Caco-2 (cell line): ENCODE measurements around the gene MYL7. TPM values are rescaled to one million over a fixed set of nuclear protein-coding genes. Genes with fewer than 3 reads are reported as not detected.

Source experiments
- BruUV-seq: library from RNA; stranded (reverse); fragments of 400-500 nt; replicated peaks from 2 replicates; lab custom pipeline; 2021; lab: Mats Ljungman, UMichigan
- CTCF ChIA-PET: fragments of 300-600 bp; sonication (Branson Sonifier 250); formaldehyde crosslinking; loops from one replicate; lab custom pipeline; 2022; ENCODE audit warnings: antibody characterized with exemption; lab: Charles Lee
- POLR2A ChIA-PET: fragments of 300-600 bp; sonication (Branson Sonifier 250); formaldehyde crosslinking; loops from one replicate; lab custom pipeline; 2022; ENCODE audit warnings: antibody characterized with exemption; lab: Charles Lee
- DNase-seq, 2 experiments: peaks; one replicate each; pipeline versions ENCODE4 v3.0.0 to v3.0.0-alpha.2; 2020 to 2022
- H3K27me3 ChIP-seq: replicated peaks from 2 replicates; pipeline ENCODE4 v1.6.0; 2011; ENCODE audit warnings: low read length; ENCODE audit not compliant: control insufficient read depth, insufficient read depth
- H3K36me3 ChIP-seq: 2 replicates; pipeline ENCODE4 v1.5.1; 2011; ENCODE audit warnings: low read length; ENCODE audit not compliant: control insufficient read depth, insufficient read depth
- H3K4me1 ChIP-seq: fragments of 250-450 bp; sonication (Bioruptor Pico); 2 replicates; pipeline ENCODE4 v1.5.1; 2020; ENCODE audit warnings: mild to moderate bottlenecking
- H3K4me3 ChIP-seq: 2 replicates; pipeline ENCODE4 v1.5.1; 2011; ENCODE audit warnings: low read depth, mild to moderate bottlenecking, control low read depth, low read length
- H3K9me3 ChIP-seq: fragments of 250-450 bp; sonication (Bioruptor Pico); 2 replicates; pipeline ENCODE4 v1.5.1; 2020; ENCODE audit warnings: mild to moderate bottlenecking, moderate library complexity
- H3K27ac Mint-ChIP-seq: one replicate; pipeline ENCODE4 v1.8.0; 2022; ENCODE audit warnings: mixed read lengths; ENCODE audit not compliant: unreplicated experiment
- H3K27me3 Mint-ChIP-seq: one replicate; pipeline ENCODE4 v1.8.0; 2022; ENCODE audit warnings: mixed read lengths; ENCODE audit not compliant: insufficient read depth, unreplicated experiment
- H3K36me3 Mint-ChIP-seq: one replicate; pipeline ENCODE4 v1.8.0; 2022; ENCODE audit warnings: mild to moderate bottlenecking, mixed read lengths; ENCODE audit not compliant: insufficient read depth, unreplicated experiment
- H3K4me1 Mint-ChIP-seq: one replicate; pipeline ENCODE4 v1.8.0; 2022; ENCODE audit warnings: low read depth, mixed read lengths; ENCODE audit not compliant: unreplicated experiment
- H3K4me3 Mint-ChIP-seq: one replicate; pipeline ENCODE4 v1.8.0; 2022; ENCODE audit warnings: mild to moderate bottlenecking, moderate library complexity, mixed read lengths; ENCODE audit not compliant: unreplicated experiment
- H3K9me3 Mint-ChIP-seq: one replicate; pipeline ENCODE4 v1.8.0; 2022; ENCODE audit warnings: mixed read lengths; ENCODE audit not compliant: unreplicated experiment
- CTCF ChIP-seq, 2 experiments: fragments of 200-600 bp in 1 of 2; IDR thresholded peaks; 1 replicate in 1 of 2; 2 replicates in 1 of 2; pipeline versions ENCODE4 v1.5.1 to v1.8.0; 2011 to 2022; ENCODE audit warnings: antibody characterized with exemption in 1 of 2, control low read depth in 1 of 2, inconsistent platforms in 1 of 2, low read depth in 1 of 2, low read length in 1 of 2, mild to moderate bottlenecking in 1 of 2, moderate library complexity in 1 of 2; ENCODE audit not compliant: insufficient read depth in 1 of 2, severe bottlenecking in 1 of 2, unreplicated experiment in 1 of 2
- intact Hi-C: fragments of 100-400 bp; cut with micrococcal nuclease; formaldehyde crosslinking; loops from one replicate; pipeline ENCODE4 v1.10.0; 2022; ENCODE audit not compliant: unreplicated experiment
- total RNA-seq: library from RNA; stranded (reverse); gene quantifications from 2 replicates; pipeline ENCODE4 v1.2.3, GENCODE V29; 2022

The MYL7 gene
- total RNA-seq, 1 experiment from 2014 or later, result 16.2 TPM

GRCh38 chr7:44132039-44132438 lies 9.1 kb downstream of the MYL7 start:
- Mint-ChIP-seq H3K27me3 (no peaks in the 10 kb centered on the region), H3K36me3 (no peaks in the 10 kb centered on the region), H3K27ac (no peak overlapping the region), H3K9me3 (no peaks in the 10 kb centered on the region), H3K4me3 (no peak overlapping the region), H3K4me1 (peaks cover 8% of the 10 kb centered on the region)
- CTCF ChIA-PET, result interaction anchor here (1.6 to 2.1 kb wide), 2 partner anchors 10 kb away, joined by 8 read pairs; partner anchors contain the start of gene POLD2
- no TSS peak for BruUV-seq
- DNase-seq, result no peak
- TF ChIP-seq CTCF (IDR thresholded peaks at IDR 0.05; ENCODE audit: insufficient read depth in 1 of 2, low read depth in 1 of 2, low read length in 1 of 2, severe bottlenecking in 1 of 2, unreplicated experiment in 1 of 2), result no peak
- no peaks in the 10 kb centered on the region for H3K36me3 ChIP-seq
- POLR2A ChIA-PET, result no interaction called here
- intact Hi-C loops, result loop anchor here (10.0 kb wide), 1 partner anchor 343 kb away; no protein-coding TSS in a partner anchor
- H3K4me1 ChIP-seq, result peaks cover 15% of the 10 kb centered on the region
- H3K4me3 ChIP-seq, result no peak overlapping the region
- no peaks in the 10 kb centered on the region for H3K27me3 ChIP-seq
- no peaks in the 10 kb centered on the region for H3K9me3 ChIP-seq

- Histone ChIP-seq H3K4me1 (peaks cover 15% of the 10 kb centered on the region), H3K36me3 (no peaks in the 10 kb centered on the region), H3K4me3 (no peak overlapping the region), H3K9me3 (no peaks in the 10 kb centered on the region), H3K27me3 (no peaks in the 10 kb centered on the region)
- ChIA-PET POLR2A (no interaction called here), CTCF (interaction anchor here (0.6 to 2.1 kb wide), 16 partner anchors 9 to 434 kb away, joined by 3 to 12 read pairs (median 4); partner anchors contain the start of genes POLD2 and YKT6)
- Mint-ChIP-seq H3K4me1 (peaks cover 8% of the 10 kb centered on the region), H3K36me3 (no peaks in the 10 kb centered on the region), H3K9me3 (no peaks in the 10 kb centered on the region), H3K27ac (no peak overlapping the region), H3K27me3 (no peaks in the 10 kb centered on the region), H3K4me3 (no peak overlapping the region)
- TF ChIP-seq CTCF (IDR thresholded peaks at IDR 0.05; ENCODE audit: insufficient read depth in 1 of 2, low read depth in 1 of 2, low read length in 1 of 2, severe bottlenecking in 1 of 2, unreplicated experiment in 1 of 2), result peak; percentile 42 to 83
- DNase-seq, result peak; percentile 83 to 85
- intact Hi-C loops, result loop anchor here (1.0 to 10.0 kb wide), 4 partner anchors 65 to 343 kb away; partner anchors contain the start of gene YKT6
- no TSS peak for BruUV-seq
Measured at GRCh38 chr7:44131173-44132029, 9.7 kb downstream of the MYL7 start.

GRCh38 chr7:44128721-44129582 lies 12.2 kb downstream of the MYL7 start:
- no peaks in the 10 kb centered on the region for H3K9me3 Mint-ChIP-seq
- BruUV-seq, result no TSS peak
- no peak for DNase-seq
- no peaks in the 10 kb centered on the region for H3K27me3 ChIP-seq
- ChIA-PET CTCF (no interaction called here), POLR2A (no interaction called here)
- H3K27ac Mint-ChIP-seq, result no peak overlapping the region
- no peaks in the 10 kb centered on the region for H3K36me3 ChIP-seq
- no peak for TF ChIP-seq CTCF (IDR thresholded peaks at IDR 0.05; ENCODE audit: insufficient read depth in 1 of 2, low read depth in 1 of 2, low read length in 1 of 2, severe bottlenecking in 1 of 2, unreplicated experiment in 1 of 2)
- no peak overlapping the region for H3K4me3 Mint-ChIP-seq
- peaks cover 15% of the 10 kb centered on the region for H3K4me1 ChIP-seq
- H3K27me3 Mint-ChIP-seq, result no peaks in the 10 kb centered on the region
- H3K9me3 ChIP-seq, result no peaks in the 10 kb centered on the region
- H3K4me1 Mint-ChIP-seq, result peaks cover 8% of the 10 kb centered on the region
- peaks cover 2% of the 10 kb centered on the region for H3K36me3 Mint-ChIP-seq
- no peak overlapping the region for H3K4me3 ChIP-seq
- intact Hi-C loops, result no loop called here
